Liver (tissue), 9 donors: ENCODE results near the gene POGZ. TPM values are rescaled to one million over a fixed set of nuclear protein-coding genes. Genes with fewer than 3 reads are reported as not detected.

Experiments
- DNase-seq: peaks from one replicate; pipeline ENCODE4 v3.0.0-alpha.2; 2017; ENCODE audit warnings: low spot score
- H3K27ac ChIP-seq, 2 donors: one replicate each; pipeline ENCODE4 v1.7.0; 2013; ENCODE audit warnings: inconsistent platforms in 2 of 2, low read length in 2 of 2, control low read depth in 1 of 2, low read depth in 1 of 2, mild to moderate bottlenecking in 1 of 2
- H3K27me3 ChIP-seq, 4 donors: one replicate each; pipeline versions ENCODE4 v1.6.1 to v1.7.0; 2013; ENCODE audit warnings: low read length in 3 of 4, inconsistent platforms in 1 of 4, mild to moderate bottlenecking in 1 of 4, moderate library complexity in 1 of 4; ENCODE audit not compliant: control insufficient read depth in 4 of 4, insufficient read depth in 4 of 4
- H3K36me3 ChIP-seq, 4 donors: one replicate each; pipeline versions ENCODE4 v1.6.1 to v1.7.0; 2013; ENCODE audit warnings: low read length in 3 of 4, mild to moderate bottlenecking in 3 of 4, low read depth in 1 of 4, moderate library complexity in 1 of 4; ENCODE audit not compliant: control insufficient read depth in 4 of 4, insufficient read depth in 3 of 4
- H3K4me1 ChIP-seq, 4 donors: one replicate each; pipeline versions ENCODE4 v1.6.1 to v1.7.0; 2013; ENCODE audit warnings: low read length in 3 of 4, mild to moderate bottlenecking in 3 of 4, moderate library complexity in 1 of 4; ENCODE audit not compliant: control insufficient read depth in 4 of 4, insufficient read depth in 4 of 4
- H3K4me3 ChIP-seq, 3 donors: one replicate each; pipeline versions ENCODE4 v1.6.1 to v1.7.0; 2013; ENCODE audit warnings: low read length in 3 of 3, control low read depth in 1 of 3, low read depth in 1 of 3, mild to moderate bottlenecking in 1 of 3
- H3K9ac ChIP-seq, 2 donors: one replicate each; pipeline ENCODE4 v1.7.0; 2013; ENCODE audit warnings: low read length in 2 of 2, mild to moderate bottlenecking in 2 of 2, moderate library complexity in 2 of 2, control low read depth in 1 of 2, low read depth in 1 of 2
- H3K9me3 ChIP-seq, 4 donors: one replicate each; pipeline versions ENCODE4 v1.6.1 to v1.7.0; 2013; ENCODE audit warnings: low read length in 3 of 4; ENCODE audit not compliant: control insufficient read depth in 4 of 4
- EGR1 ChIP-seq, 2 donors: IDR thresholded peaks; 2 replicates each; pipeline ENCODE4 v1.6.1; 2016 to 2018; ENCODE audit warnings: antibody characterized with exemption in 2 of 2, low read depth in 2 of 2
- FOXA1 ChIP-seq: IDR thresholded peaks from 2 replicates; pipeline ENCODE4 v1.6.1; 2016; ENCODE audit warnings: antibody characterized with exemption
- FOXA2 ChIP-seq: IDR thresholded peaks from 2 replicates; pipeline ENCODE4 v1.6.1; 2016; ENCODE audit warnings: antibody characterized with exemption
- GABPA ChIP-seq, 2 donors: IDR thresholded peaks in 1 of 2; conservative IDR thresholded peaks in 1 of 2; 2 replicates each; pipeline ENCODE4 v1.6.1; 2016; ENCODE audit warnings: antibody characterized with exemption in 2 of 2, mild to moderate bottlenecking in 1 of 2, moderate library complexity in 1 of 2
- HNF4A ChIP-seq, 2 donors: conservative IDR thresholded peaks; 2 replicates each; pipeline ENCODE4 v1.6.1; 2016; ENCODE audit warnings: antibody characterized with exemption in 2 of 2, mild to moderate bottlenecking in 2 of 2
- HNF4G ChIP-seq: IDR thresholded peaks from 2 replicates; pipeline ENCODE4 v1.6.1; 2016; ENCODE audit warnings: antibody characterized with exemption
- JUND ChIP-seq, 2 donors: IDR thresholded peaks; 2 replicates each; pipeline ENCODE4 v1.6.1; 2016; ENCODE audit warnings: antibody characterized with exemption in 2 of 2
- NR2F2 ChIP-seq: IDR thresholded peaks from 2 replicates; pipeline ENCODE4 v1.6.1; 2016; ENCODE audit warnings: antibody characterized with exemption
- RAD21 ChIP-seq, 2 donors: IDR thresholded peaks; 2 replicates each; pipeline ENCODE4 v1.6.1; 2016; ENCODE audit warnings: antibody characterized with exemption in 2 of 2, mild to moderate bottlenecking in 2 of 2
- RXRA ChIP-seq, 2 donors: IDR thresholded peaks; 2 replicates each; pipeline ENCODE4 v1.6.1; 2017 to 2018; ENCODE audit warnings: antibody characterized with exemption in 2 of 2, mild to moderate bottlenecking in 1 of 2
- SP1 ChIP-seq: IDR thresholded peaks from 2 replicates; pipeline ENCODE4 v1.6.1; 2018; ENCODE audit warnings: antibody characterized with exemption, mild to moderate bottlenecking
- TAF1 ChIP-seq: conservative IDR thresholded peaks from 2 replicates; pipeline ENCODE4 v1.6.1; 2016; ENCODE audit warnings: antibody characterized with exemption, mild to moderate bottlenecking
- YY1 ChIP-seq: IDR thresholded peaks from 2 replicates; pipeline ENCODE4 v1.6.1; 2016; ENCODE audit warnings: antibody characterized with exemption, mild to moderate bottlenecking
- WGBS: extraction: QIAGEN DNeasy Blood & Tissue Kit; methylation state at CpG from one replicate; pipeline ENCODE4 v1.1.7; 2013; 5-methylcytosine and 5-hydroxymethylcytosine counted together
- polyA plus RNA-seq, 2 donors: library from polyadenylated mRNA; stranded (reverse) in 1 of 2; unstranded in 1 of 2; fragments of 200-250 nt in 1 of 2; fragments of >200 nt in 1 of 2; fragmentation: Nextera tagmentation in 1 of 2; extraction: Ambion mirVana in 1 of 2; gene quantifications; one replicate each; pipeline versions ENCODE4 v1.2.1 to v1.2.3, GENCODE V29; 2013 to 2015
- total RNA-seq, 2 donors: library from RNA; depleted of rRNA; stranded (reverse); fragments of >200 nt; gene quantifications; one replicate each; pipeline ENCODE4 v1.2.3, GENCODE V29; 2014
- TF ChIP-seq, protein P1 (sequence below): IDR thresholded peaks from 2 replicates; pipeline ENCODE4 v1.6.1; 2016; ENCODE audit warnings: antibody characterized with exemption
- TF ChIP-seq, protein P2 (sequence below): IDR thresholded peaks from 2 replicates; pipeline ENCODE4 v1.6.1; 2016; ENCODE audit warnings: antibody characterized with exemption
- TF ChIP-seq, protein P3 (sequence below): IDR thresholded peaks from 2 replicates; pipeline ENCODE4 v1.6.1; 2016; ENCODE audit warnings: antibody characterized with exemption, mild to moderate bottlenecking
- TF ChIP-seq, protein P4 (sequence below): fragments of 150-350 bp; IDR thresholded peaks from 2 replicates; pipeline ENCODE4 v1.5.1; 2017; ENCODE audit warnings: improper control_type of control experiment, low read depth, low read length; ENCODE audit not compliant: missing input control
- TF ChIP-seq, protein P5 (sequence below): IDR thresholded peaks from 2 replicates; pipeline ENCODE4 v1.6.1; 2016; ENCODE audit warnings: antibody characterized with exemption
- donor health status: healthy.
- donor health status: healthy.
- donor health status: healthy.
- donor health status: healthy.
- donor health status: healthy.

POGZ gene
- total and polyA plus RNA-seq, 4 donors = 7.7 to 30.1 (median 17.3) TPM

DNA sequence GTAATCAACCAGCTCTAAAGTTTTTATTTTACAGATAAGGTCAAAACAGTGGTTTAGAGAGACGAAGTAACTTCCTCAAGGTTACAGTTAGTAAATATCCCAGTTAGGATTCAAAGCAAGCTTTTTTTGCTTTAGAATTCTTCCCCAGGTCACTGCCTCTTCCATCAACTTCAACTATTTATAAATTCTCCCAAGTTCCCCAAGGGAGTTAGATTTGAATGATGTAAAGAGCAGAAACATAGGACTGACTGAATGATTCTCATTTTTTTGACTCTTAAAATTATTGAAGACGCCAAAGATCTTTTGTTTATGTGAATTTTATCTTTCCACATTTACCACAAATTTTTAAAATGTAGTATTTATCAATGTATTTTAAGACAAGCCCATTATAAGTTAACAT is 4.1 kb downstream of the POGZ start:
- no peaks in the 10 kb centered on the region for H3K36me3 ChIP-seq
- no peak overlapping the region for H3K4me3 ChIP-seq
- DNase-seq = no peak
- H3K4me1 ChIP-seq = peaks cover 10 to 14% (median 12%) of the 10 kb centered on the region in 4 donors
- H3K27me3 ChIP-seq = no peaks in the 10 kb centered on the region
- no peak overlapping the region for H3K27ac ChIP-seq
- TF ChIP-seq, protein P1, sequence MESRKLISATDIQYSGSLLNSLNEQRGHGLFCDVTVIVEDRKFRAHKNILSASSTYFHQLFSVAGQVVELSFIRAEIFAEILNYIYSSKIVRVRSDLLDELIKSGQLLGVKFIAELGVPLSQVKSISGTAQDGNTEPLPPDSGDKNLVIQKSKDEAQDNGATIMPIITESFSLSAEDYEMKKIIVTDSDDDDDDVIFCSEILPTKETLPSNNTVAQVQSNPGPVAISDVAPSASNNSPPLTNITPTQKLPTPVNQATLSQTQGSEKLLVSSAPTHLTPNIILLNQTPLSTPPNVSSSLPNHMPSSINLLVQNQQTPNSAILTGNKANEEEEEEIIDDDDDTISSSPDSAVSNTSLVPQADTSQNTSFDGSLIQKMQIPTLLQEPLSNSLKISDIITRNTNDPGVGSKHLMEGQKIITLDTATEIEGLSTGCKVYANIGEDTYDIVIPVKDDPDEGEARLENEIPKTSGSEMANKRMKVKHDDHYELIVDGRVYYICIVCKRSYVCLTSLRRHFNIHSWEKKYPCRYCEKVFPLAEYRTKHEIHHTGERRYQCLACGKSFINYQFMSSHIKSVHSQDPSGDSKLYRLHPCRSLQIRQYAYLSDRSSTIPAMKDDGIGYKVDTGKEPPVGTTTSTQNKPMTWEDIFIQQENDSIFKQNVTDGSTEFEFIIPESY = no peak
- TF ChIP-seq GABPA (IDR thresholded peaks at IDR 0.05 in 1 of 2, conservative IDR thresholded peaks at IDR 0.05 in 1 of 2) (no peak), RXRA (IDR thresholded peaks at IDR 0.05) (no peak), HNF4A (conservative IDR thresholded peaks at IDR 0.05) (no peak), SP1 (no peak), JUND (IDR thresholded peaks at IDR 0.05) (no peak), EGR1 (IDR thresholded peaks at IDR 0.05; ENCODE audit: low read depth in 2 of 2) (no peak), RAD21 (IDR thresholded peaks at IDR 0.05) (no peak), NR2F2 (no peak), FOXA2 (no peak), FOXA1 (no peak), HNF4G (no peak), YY1 (no peak)
- TF ChIP-seq, protein P2, sequence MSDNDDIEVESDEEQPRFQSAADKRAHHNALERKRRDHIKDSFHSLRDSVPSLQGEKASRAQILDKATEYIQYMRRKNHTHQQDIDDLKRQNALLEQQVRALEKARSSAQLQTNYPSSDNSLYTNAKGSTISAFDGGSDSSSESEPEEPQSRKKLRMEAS = no peak
- TF ChIP-seq, protein P3, sequence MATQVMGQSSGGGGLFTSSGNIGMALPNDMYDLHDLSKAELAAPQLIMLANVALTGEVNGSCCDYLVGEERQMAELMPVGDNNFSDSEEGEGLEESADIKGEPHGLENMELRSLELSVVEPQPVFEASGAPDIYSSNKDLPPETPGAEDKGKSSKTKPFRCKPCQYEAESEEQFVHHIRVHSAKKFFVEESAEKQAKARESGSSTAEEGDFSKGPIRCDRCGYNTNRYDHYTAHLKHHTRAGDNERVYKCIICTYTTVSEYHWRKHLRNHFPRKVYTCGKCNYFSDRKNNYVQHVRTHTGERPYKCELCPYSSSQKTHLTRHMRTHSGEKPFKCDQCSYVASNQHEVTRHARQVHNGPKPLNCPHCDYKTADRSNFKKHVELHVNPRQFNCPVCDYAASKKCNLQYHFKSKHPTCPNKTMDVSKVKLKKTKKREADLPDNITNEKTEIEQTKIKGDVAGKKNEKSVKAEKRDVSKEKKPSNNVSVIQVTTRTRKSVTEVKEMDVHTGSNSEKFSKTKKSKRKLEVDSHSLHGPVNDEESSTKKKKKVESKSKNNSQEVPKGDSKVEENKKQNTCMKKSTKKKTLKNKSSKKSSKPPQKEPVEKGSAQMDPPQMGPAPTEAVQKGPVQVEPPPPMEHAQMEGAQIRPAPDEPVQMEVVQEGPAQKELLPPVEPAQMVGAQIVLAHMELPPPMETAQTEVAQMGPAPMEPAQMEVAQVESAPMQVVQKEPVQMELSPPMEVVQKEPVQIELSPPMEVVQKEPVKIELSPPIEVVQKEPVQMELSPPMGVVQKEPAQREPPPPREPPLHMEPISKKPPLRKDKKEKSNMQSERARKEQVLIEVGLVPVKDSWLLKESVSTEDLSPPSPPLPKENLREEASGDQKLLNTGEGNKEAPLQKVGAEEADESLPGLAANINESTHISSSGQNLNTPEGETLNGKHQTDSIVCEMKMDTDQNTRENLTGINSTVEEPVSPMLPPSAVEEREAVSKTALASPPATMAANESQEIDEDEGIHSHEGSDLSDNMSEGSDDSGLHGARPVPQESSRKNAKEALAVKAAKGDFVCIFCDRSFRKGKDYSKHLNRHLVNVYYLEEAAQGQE = no peak
- TF ChIP-seq, protein P4, sequence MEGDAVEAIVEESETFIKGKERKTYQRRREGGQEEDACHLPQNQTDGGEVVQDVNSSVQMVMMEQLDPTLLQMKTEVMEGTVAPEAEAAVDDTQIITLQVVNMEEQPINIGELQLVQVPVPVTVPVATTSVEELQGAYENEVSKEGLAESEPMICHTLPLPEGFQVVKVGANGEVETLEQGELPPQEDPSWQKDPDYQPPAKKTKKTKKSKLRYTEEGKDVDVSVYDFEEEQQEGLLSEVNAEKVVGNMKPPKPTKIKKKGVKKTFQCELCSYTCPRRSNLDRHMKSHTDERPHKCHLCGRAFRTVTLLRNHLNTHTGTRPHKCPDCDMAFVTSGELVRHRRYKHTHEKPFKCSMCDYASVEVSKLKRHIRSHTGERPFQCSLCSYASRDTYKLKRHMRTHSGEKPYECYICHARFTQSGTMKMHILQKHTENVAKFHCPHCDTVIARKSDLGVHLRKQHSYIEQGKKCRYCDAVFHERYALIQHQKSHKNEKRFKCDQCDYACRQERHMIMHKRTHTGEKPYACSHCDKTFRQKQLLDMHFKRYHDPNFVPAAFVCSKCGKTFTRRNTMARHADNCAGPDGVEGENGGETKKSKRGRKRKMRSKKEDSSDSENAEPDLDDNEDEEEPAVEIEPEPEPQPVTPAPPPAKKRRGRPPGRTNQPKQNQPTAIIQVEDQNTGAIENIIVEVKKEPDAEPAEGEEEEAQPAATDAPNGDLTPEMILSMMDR = no peak
- TF ChIP-seq, protein P5, sequence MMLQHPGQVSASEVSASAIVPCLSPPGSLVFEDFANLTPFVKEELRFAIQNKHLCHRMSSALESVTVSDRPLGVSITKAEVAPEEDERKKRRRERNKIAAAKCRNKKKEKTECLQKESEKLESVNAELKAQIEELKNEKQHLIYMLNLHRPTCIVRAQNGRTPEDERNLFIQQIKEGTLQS = no peak
- H3K9me3 ChIP-seq = no peaks in the 10 kb centered on the region
- H3K9ac ChIP-seq = no peak overlapping the region
- WGBS = 79% methylated on average over 2 of the region's 2 CpGs

DNA sequence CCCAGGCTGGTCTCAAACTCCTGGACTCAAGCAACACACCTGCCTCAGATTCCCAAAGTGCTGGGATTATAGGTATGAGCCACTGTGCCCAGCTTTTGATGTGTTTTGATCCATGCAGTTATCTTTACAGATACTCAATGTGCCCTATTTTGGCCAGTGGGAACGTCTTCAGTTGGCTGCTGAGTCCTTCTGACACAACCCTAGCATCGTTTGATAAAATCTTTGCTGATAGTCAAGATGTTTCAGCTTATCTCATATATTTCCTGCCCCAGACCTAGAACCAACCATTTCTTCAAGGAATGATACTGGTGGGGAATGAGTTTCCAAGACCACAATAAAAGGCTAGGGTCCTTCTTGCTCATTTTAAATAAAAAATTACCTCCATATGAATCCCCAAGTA is 11.6 kb downstream of the POGZ start:
- 74% methylated on average over 2 of the region's 2 CpGs for WGBS
- Histone ChIP-seq H3K27me3 (no peaks in the 10 kb centered on the region), H3K9ac (no peak overlapping the region), H3K36me3 (peaks cover 0 to 2% (median 0%) of the 10 kb centered on the region in 4 donors), H3K27ac (no peak overlapping the region), H3K4me1 (peaks cover 6 to 11% (median 7%) of the 10 kb centered on the region in 4 donors), H3K4me3 (no peak overlapping the region), H3K9me3 (no peaks in the 10 kb centered on the region)
- no peak for DNase-seq
- TF ChIP-seq JUND (IDR thresholded peaks at IDR 0.05) (no peak), GABPA (IDR thresholded peaks at IDR 0.05 in 1 of 2, conservative IDR thresholded peaks at IDR 0.05 in 1 of 2) (no peak), TAF1 (no peak)
